Bronchial epithelial cell (primary cell): ENCODE data around the gene GGACT. TPM values are rescaled to one million over a fixed set of nuclear protein-coding genes. Genes with fewer than 3 reads are reported as not detected.

Experiments used
- DNase-seq: peaks from one replicate; pipeline ENCODE4 v3.0.0-alpha.2; 2010; ENCODE audit warnings: low read depth
- FAIRE-seq: peaks from 2 replicates; lab custom pipeline; 2011; peaks lifted over from hg19 to GRCh38; lab: Jason Lieb, UNC
- H3K27me3 ChIP-seq: 2 replicates; pipeline ENCODE4 v1.5.1; 2011; ENCODE audit warnings: low read length; ENCODE audit not compliant: control insufficient read depth, insufficient read depth
- H3K36me3 ChIP-seq: 2 replicates; pipeline ENCODE4 v1.5.1; 2011; ENCODE audit warnings: low read length; ENCODE audit not compliant: control insufficient read depth, insufficient read depth
- H3K4me3 ChIP-seq: 2 replicates; pipeline ENCODE4 v1.5.1; 2011; ENCODE audit warnings: mild to moderate bottlenecking, low read depth, low read length, control low read depth
- total RNA-seq: library from RNA; depleted of rRNA; stranded (reverse); fragments of >200 nt; gene quantifications from 2 replicates; pipeline ENCODE4 v1.2.1, GENCODE V29; 2014
- TF ChIP-seq, protein P1 (sequence below): IDR thresholded peaks from 2 replicates; pipeline ENCODE4 v1.5.1; 2011; ENCODE audit warnings: mild to moderate bottlenecking, moderate library complexity, low read length, control low read depth, inconsistent platforms; ENCODE audit not compliant: insufficient read depth, severe bottlenecking

GGACT gene
- total RNA-seq, 1 donor from 2014 or later, result 5.5 TPM

DNA sequence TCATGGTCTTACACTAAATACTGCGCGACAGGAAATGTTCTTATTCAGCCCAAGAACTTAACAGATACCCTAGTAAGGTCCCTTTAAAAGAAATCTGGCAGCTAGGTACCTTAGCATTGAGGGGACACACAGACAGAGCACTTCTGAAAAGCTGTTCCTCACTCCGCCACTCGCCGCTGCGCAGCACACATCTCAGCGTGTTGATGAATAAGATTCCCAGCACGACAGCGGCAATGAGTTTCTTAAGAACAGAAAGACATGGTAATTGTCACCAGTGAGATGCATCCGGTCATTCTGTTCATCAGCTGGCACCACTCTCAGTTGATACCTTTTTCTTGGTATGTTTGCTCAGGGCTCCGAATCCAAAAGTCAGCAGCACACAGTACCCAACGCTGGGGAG, 46.1 kb upstream of the GGACT start:
- Histone ChIP-seq H3K36me3 (peaks cover 9% of the 10 kb centered on the region), H3K27me3 (no peaks in the 10 kb centered on the region), H3K4me3 (no peak overlapping the region)
- DNase-seq (no peak), FAIRE-seq (no peak)
- TF ChIP-seq, protein P1, sequence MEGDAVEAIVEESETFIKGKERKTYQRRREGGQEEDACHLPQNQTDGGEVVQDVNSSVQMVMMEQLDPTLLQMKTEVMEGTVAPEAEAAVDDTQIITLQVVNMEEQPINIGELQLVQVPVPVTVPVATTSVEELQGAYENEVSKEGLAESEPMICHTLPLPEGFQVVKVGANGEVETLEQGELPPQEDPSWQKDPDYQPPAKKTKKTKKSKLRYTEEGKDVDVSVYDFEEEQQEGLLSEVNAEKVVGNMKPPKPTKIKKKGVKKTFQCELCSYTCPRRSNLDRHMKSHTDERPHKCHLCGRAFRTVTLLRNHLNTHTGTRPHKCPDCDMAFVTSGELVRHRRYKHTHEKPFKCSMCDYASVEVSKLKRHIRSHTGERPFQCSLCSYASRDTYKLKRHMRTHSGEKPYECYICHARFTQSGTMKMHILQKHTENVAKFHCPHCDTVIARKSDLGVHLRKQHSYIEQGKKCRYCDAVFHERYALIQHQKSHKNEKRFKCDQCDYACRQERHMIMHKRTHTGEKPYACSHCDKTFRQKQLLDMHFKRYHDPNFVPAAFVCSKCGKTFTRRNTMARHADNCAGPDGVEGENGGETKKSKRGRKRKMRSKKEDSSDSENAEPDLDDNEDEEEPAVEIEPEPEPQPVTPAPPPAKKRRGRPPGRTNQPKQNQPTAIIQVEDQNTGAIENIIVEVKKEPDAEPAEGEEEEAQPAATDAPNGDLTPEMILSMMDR, result no peak

DNA sequence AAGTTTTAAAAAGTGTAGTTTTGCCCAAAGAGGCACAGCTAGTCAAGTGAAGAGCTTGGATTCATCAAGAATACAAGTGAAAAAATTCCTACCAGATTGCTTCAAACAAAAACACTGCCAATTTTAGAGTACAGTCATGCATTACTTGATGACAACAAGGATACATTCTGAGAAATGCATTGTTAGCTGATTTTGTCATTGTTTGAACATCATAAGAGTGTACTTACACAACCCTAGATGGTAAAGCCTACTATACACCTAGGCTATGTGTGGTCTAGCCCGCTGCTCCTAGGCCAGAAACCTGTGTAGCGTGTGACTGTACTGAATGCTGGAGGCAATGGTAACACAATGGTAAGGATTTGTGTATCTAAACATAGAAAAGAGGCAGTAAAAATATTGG, 44.9 kb upstream of the GGACT start:
- FAIRE-seq (peak; percentile 97), DNase-seq (peak; percentile 99)
- Histone ChIP-seq H3K36me3 (peaks cover 9% of the 10 kb centered on the region), H3K4me3 (no peak overlapping the region), H3K27me3 (no peaks in the 10 kb centered on the region)
- TF ChIP-seq, protein P1, result no peak

DNA sequence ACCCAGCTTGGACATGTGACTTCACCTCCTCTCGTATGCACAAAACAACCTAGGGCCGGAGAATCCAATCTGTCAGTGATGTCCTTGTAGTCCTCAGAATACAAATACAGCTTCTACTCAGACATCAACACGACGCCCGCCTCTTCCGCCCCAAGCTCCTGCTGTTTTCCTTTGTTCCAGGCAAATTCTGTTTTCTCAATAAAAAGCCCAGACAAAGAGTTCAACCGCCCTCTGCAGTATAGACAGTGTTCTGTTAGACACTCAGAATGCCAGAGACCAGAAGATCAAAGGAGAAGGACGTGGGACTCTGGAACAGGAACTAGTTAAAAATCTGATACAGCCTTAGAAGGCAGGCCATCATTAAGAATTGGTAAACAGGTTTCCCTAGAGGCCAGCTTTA, 42.0 kb upstream of the GGACT start:
- H3K27me3 ChIP-seq, result no peaks in the 10 kb centered on the region
- no peak for FAIRE-seq
- H3K36me3 ChIP-seq, result peaks cover 3% of the 10 kb centered on the region
- H3K4me3 ChIP-seq, result no peak overlapping the region
- no peak for DNase-seq
- TF ChIP-seq, protein P1, result no peak

DNA sequence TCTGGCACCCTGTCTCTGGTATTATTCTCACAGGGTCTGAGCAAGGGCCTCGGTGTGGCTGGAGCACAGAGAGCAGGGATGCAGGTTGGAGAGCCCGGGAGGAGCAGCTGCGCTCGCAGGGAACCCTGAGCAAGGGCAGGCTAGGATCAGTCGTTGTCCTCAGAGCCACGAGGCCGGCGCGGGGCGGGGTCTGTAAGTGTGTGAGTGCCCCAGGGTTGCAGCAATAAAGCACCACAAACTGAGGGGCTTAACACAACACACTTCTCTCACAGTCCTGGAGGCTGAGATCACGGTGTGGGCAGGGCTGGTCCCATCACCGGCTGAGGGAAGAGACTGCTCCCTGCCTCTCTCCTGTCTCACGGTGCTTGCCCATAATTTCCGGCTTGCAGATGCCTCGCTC, 38.5 kb upstream of the GGACT start:
- no peak for FAIRE-seq
- peaks cover 3% of the 10 kb centered on the region for H3K36me3 ChIP-seq

DNA sequence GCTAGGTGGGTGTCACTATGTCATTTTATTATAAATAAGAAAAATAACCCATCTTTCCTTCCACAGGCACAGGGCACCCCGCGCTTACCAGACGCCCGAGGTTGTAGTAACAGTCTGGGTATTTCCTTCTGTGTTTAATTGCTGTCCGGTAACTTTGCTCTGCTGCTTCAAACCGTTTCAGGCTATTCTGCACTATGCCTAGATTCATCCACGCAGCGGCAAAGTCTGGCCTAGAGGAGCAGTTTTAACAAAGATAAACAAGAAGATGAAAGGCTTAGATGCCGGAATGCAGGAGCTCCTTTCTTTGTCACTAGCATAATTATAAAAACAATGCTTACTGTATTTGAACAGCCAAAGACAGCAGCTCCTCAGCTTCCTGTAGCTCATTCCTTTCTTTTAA, 36.9 kb upstream of the GGACT start:
- H3K36me3 ChIP-seq, result peaks cover 3% of the 10 kb centered on the region
- H3K4me3 ChIP-seq, result no peak overlapping the region
- TF ChIP-seq, protein P1, result no peak
- H3K27me3 ChIP-seq, result no peaks in the 10 kb centered on the region
- DNase-seq, result no peak
- FAIRE-seq, result no peak

More for the DNA sequence above, 38.5 kb upstream of the GGACT start:
- no peaks in the 10 kb centered on the region for H3K27me3 ChIP-seq
- no peak overlapping the region for H3K4me3 ChIP-seq
- TF ChIP-seq, protein P1, result no peak
- no peak for DNase-seq

DNA sequence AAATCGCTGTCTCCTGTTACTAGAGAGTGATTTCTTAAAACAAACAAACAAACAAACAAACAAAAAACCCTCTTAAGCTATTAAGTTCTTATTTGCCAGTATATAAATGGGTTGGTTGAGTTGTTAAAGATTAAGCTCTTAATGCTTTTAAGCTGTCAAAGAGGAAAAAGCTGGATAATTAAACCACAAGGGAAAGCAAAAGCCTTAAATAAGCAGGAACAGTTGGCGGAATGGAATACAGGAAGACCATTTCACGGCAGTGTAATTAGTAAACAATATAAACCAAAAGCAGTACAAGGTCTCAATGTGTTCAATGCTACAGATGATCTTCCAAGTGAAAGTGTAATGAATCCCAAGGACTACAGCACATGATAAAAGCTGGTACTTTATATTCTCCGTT, 32.2 kb upstream of the GGACT start:
- no peaks in the 10 kb centered on the region for H3K36me3 ChIP-seq
- no peak overlapping the region for H3K4me3 ChIP-seq
- H3K27me3 ChIP-seq, result no peaks in the 10 kb centered on the region
- FAIRE-seq (no peak), DNase-seq (no peak)
- TF ChIP-seq, protein P1, result no peak
